NOMO-1 treated with dmso at 0.1 percent for 144 hours (cell line): ENCODE results near the gene P3H4.
A peak's percentile ranks its signal among the peaks of the same experiment; 100 is the strongest.
"Not testable (repeated sequence)": the region's sequence is repeated elsewhere in the genome, so short reads cannot be mapped to it uniquely, and the experiment has no call there.

Experiments used
- DNase-seq: peaks from one replicate; lab custom pipeline; 2025; ENCODE audit not compliant: unreplicated experiment; lab: John Stamatoyannopoulos, UW

The P3H4 gene, protein sequence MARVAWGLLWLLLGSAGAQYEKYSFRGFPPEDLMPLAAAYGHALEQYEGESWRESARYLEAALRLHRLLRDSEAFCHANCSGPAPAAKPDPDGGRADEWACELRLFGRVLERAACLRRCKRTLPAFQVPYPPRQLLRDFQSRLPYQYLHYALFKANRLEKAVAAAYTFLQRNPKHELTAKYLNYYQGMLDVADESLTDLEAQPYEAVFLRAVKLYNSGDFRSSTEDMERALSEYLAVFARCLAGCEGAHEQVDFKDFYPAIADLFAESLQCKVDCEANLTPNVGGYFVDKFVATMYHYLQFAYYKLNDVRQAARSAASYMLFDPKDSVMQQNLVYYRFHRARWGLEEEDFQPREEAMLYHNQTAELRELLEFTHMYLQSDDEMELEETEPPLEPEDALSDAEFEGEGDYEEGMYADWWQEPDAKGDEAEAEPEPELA

DNA sequence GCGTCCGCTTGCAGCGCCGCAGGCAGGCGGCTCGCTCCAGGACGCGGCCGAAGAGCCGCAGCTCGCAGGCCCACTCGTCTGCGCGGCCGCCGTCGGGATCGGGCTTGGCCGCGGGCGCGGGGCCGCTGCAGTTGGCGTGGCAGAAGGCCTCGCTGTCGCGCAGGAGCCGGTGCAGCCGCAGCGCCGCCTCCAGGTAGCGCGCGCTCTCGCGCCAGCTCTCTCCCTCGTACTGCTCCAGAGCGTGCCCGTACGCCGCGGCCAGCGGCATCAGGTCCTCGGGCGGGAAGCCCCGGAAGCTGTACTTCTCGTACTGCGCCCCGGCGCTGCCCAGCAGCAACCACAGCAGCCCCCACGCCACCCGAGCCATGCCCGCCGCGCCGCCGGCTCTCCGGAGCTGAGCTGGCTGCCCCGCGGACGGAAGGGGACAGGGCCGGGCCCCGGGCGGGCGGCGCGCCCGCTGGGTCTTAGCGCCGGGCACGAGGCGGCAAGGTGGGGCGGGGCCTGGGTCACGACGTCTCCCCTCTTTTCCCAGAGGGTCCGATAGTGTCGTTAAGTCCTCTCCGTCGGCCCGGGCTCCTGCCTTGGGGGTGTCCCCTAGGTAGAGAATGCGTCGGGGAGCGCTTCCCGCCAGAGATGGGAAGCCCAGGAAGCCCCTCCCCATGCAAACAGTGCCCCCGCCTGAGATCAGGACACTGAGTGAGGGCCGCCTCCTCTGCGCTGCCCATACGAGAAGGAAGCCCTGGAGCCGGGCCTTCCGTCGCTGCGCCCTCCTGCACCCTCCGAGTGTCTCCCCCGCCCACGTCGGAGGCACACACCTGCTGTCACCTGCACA lies at the start of gene P3H4:
P3H4 (minus strand) TSS at position 401 of the 832 bp plus-strand sequence; CDS start at position 367, 34 bp downstream.
- DNase-seq = peak; percentile 60

- no peak for DNase-seq
These were observed 48.6 kb upstream of the P3H4 start for GRCh38 chr17:41860254-41860931.

GRCh38 chr17:41851382-41851781 lies 39.6 kb upstream of the P3H4 start:
- DNase-seq = not testable (repeated sequence)

- no peak for DNase-seq
These were observed 37.7 kb upstream of the P3H4 start for GRCh38 chr17:41849251-41849990.

- no peak for DNase-seq
These were observed 37.0 kb upstream of the P3H4 start for GRCh38 chr17:41848788-41849187.

DNA sequence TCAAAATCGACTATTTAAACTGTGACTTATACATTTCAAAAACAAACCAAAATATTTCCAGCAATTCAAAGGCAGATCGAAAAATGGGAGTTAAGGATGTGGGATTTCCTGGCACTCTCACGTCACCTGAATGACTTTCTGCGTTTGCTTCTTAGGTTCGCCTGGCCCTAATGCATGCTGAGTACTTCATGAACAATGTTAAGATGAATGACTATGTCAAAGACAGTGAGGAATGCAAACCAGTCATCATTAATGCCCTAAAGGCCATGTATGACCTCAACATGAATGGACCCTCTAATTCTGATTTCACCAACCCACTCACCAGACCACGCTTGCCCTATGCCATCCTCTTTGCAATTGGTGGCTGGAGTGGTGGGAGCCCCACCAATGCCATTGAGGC lies 33.2 kb upstream of the P3H4 start:
- no peak for DNase-seq

DNA sequence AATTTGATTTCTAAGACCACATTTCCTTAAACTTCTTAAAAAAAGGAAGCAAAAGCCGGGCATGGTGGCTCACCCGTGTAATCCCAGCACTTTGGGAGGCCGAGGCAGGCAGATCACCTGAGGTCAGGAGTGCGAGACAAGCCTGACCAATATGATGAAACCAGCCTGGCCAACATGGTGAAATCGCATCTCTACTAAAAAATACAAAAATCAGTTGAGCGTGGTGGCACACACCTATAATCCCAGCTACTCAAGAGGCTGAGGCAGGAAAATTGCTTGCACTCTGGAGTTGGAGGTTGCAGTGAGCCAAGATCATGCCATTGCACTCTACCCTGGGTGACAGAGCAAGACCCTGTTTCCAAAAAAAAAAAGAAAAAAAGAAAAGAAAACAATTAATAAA lies 29.0 kb upstream of the P3H4 start:
- not testable (repeated sequence) for DNase-seq

DNA sequence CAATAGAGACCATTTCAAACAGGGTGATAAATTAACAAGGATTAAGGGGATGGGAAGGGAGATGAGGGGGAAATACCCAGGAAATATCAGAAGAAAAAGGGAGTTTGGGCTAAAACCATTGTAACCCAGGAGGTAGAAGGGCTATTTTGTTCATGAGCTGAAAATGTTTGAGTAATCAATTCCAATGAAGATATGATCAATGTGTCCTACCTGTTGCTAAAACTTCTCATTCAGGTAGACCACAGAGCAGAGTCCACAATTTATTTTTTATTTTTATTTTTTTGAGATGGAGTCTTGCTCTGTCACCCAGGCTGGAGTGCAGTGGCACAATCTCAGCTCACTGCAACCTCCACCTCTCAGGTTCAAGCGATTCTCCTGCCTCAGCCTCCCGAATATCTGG lies 27.7 kb upstream of the P3H4 start:
- not testable (repeated sequence) for DNase-seq

- no peak for DNase-seq
These were observed 26.2 kb upstream of the P3H4 start, which contains the start of gene KLHL10 for GRCh38 chr17:41837761-41838538. Gene KLHL10 (plus strand): TSS chr17:41837825. CDS start chr17:41837933, 108 bp downstream.

- DNase-seq = no peak
These were observed 24.9 kb upstream of the P3H4 start for GRCh38 chr17:41836550-41837196.

DNA sequence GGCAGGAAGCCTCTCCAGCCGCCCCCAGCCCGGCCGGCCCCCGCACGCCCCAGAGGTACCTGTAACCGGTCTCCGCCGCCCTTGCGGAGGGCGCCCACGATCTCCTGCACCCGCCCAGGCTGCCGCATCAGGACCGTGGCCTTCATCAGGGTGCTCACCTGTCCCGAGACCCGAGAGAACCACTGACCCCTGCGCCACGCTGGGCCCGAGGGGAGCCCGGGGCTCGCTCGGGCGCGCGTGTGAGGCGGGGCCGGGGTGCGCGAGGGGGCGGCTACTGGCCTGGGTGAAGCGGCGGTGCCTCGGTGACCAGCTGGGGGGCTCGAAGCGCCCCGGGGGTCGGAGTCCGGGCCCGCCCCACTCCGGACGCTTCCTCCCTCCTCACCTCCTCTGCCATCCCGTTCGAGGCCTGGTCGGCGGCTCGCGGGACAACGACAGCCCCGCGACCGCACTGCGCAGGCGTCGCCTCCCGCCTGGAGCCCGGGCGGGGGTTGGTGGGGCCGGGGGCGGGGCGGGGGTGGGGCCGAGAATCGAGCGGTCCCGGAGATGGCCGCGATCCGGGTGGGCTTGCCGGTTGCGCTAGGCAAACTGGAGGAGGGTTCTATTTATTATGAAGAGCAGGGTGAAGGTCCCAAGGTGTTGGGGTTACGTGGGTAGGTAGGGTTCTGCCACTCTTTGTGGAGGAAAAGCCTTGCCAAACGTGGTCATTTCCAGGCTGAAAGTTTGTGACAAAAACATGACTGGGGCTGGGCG lies 24.2 kb upstream of the P3H4 start, which contains the start of gene NT5C3B:
NT5C3B (minus strand) TSS at position 433 of the 750 bp plus-strand sequence; CDS start at position 394, 39 bp downstream.
- no peak for DNase-seq

GRCh38 chr17:41835214-41835799 lies 23.6 kb upstream of the P3H4 start:
- no peak for DNase-seq

GRCh38 chr17:41829961-41830360 lies 18.2 kb upstream of the P3H4 start:
- DNase-seq = not testable (repeated sequence)

DNA sequence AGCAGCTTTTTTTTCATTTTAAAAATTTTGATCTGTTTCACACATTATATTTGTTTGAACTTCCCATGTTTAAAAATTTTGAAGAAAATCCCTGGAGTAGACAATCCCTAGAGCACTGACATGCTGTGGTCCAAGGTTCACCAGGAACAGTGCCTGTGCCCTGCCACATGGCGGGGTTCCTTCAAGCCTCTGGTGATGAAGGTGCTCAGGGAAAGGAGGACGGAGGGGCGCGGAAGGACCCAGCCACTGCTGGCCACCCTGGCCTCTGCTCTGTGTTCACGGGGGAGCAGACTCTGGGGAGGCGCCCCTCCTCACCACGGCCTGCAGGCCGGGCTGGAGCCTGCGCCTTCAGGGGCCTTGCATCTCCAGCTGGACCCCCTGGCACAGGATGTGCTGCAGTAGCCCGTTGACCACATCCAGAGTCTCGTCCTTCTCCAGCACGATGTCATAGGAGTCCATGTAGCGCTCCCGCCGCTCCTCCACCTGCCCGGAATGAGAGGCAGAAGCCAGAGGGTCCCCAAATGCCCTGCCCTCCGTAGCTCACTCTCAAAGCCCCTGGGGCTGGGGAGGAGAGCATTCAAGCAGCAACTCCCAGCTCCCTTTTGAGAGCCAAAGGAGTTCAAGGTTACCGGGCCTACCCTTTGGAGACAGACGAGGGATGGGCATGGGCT lies 13.6 kb upstream of the P3H4 start:
- no peak for DNase-seq

GRCh38 chr17:41824086-41824485 lies 12.3 kb upstream of the P3H4 start:
- no peak for DNase-seq

- no peak for DNase-seq
These were observed 11.8 kb upstream of the P3H4 start for GRCh38 chr17:41823580-41823979.

GRCh38 chr17:41823141-41823524 lies 11.4 kb upstream of the P3H4 start:
- DNase-seq = no peak
